GM18502 (cell line): ENCODE measurements around the gene F10.

Experiments used
- ATAC-seq: cut with Tn5 transposase; IDR thresholded peaks from one replicate; pipeline ENCODE4 v1.9.1; 2021; ENCODE audit warnings: mild to moderate bottlenecking; ENCODE audit not compliant: unreplicated experiment, poor library complexity

The F10 gene

DNA sequence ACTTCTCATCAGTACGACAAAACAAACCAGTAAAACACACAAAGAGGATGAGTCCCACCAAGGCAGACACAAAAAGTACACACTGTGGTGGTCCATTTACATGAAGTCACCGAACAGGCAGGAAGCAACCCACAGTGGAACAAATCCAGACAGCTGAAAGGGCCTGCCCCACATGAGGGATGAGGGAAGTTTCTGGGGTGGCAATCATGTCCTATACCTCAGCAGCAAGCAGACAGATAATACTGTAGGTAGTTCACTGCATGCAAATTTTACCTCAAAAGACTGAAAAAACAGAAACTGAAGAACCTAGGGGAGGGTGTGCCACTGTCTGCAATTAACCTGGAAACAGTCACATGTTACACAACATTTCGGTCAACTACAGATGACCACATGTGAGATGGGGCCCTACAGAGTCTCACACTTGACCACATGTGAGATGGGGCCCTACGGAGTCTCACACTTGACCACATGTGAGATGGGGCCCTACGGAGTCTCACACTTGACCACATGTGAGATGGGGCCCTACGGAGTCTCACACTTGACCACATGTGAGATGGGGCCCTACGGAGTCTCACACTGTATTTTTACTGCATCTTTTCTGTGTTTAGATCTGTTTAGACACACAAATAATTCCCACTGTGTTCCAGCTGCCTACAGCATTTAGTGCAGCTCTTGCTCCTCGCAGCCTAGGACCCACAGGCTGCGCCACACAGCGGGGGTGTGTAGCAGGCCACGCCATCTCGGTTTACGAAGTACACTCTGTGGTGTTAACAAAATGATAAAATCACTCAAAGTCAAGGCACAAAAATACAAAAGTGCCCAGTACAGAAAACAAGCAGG is 63.7 kb downstream of the F10 start:
- peak; percentile 77 for ATAC-seq

DNA sequence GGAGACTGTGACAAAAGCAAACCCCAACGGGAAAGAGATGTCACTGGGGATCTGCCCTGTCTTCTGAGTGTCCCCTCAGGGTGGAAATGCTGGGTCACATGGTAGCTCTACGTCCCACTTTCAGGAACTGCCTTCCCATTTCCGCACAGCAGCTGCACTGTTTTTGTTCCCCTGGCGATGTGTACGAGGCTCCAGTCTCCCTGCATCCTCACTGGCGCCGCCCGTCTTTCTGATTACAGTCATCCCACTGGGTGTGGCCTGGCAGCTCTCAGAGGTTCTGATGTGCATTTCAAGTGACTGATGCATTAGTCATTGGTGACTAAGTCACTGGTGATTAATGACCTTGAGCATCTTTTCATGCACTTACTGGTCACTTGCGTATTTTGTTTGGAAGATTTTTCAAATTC is 64.7 kb downstream of the F10 start:
- ATAC-seq: no peak

DNA sequence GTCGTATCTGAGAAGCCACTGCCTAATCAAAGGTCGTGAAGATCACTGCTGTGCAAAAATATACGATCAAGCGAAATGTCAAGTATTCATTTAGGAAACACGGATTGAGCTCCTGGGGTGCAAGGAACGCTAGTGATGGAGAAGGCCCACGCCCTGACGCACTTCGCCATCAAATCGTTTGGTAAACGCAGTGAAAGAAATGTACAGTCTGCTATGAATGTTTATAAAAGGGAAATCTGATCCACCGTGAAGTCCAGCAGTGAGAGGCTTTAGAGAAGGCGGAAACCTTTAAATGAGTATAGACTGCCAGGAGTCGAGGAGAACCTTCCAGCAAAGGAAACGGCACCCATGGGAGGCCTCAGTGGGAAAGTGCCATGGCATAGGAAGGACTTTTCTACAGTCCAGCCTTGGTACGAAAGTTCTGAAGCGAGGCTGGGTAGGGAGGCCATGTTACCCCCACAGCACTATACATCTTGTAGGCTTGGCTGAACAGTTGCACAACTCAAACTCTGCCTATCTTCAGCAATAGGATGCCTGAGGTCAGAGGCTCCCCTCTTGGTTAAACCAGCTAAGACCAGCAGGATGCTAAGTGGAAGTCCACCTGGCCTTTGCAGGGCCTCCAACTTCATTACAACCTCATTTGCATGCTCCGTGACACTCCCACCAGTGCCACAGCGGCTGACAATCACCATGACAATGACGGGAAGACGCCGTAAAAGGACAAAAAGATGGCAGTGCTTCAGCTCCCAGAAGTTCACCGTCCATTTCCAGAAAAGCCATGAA is 65.5 kb downstream of the F10 start:
- no peak for ATAC-seq

DNA sequence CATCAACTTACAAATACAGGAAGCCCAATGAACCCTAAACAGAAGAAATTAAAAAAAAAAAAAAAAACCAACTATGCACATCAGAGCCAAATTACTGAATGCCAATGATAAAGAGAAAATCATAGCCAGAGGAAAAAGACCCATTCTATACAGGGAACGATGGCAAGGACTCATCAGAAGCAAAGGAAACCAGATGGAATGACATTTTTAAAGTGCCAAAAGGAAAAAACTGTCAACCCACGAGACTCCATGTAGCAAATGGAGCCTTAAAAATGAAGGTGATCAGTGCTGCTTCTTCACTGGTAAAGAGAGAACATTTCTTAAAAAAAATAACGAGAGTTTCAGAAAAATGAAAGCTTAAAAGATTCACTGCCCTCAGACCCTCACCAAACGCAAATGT is 67.6 kb downstream of the F10 start:
- no peak for ATAC-seq

DNA sequence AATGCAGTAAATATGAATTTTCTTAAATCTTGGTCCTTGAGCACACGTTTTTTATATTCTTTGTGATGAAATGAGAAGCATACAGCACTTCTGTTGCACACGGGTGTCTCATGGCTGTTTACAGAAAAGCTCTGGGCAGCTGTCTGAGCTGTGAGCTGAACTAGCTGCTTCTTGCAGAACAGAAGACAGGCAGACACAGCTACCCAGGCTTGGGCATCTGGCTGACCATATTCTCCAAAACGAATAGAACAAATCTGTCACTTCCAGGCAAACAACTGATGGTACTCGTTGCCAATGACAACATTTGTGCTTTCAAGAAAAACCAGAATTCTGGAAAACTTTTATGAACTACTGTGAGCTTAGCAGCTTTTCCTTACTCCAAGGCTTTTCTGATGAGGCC is 69.7 kb downstream of the F10 start:
- no peak for ATAC-seq

DNA sequence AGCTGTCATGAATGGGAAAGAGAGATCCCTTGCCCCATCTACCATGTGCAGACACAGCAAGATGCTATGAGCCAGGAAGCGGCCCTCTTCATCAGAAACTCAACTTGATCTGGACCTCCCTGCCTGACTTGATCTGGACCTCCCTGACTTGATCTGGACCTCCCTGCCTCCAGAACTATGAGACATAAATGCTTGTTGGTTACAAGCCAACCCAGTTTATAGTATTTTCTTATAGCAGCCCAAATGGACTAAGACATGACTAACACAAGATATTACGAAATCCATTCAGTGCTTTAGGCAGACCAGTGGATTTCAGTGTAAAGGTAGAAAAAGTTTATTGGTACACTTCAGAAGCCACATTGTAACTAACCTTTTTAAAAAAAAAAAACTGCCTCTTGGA is 70.3 kb downstream of the F10 start:
- ATAC-seq: no peak

DNA sequence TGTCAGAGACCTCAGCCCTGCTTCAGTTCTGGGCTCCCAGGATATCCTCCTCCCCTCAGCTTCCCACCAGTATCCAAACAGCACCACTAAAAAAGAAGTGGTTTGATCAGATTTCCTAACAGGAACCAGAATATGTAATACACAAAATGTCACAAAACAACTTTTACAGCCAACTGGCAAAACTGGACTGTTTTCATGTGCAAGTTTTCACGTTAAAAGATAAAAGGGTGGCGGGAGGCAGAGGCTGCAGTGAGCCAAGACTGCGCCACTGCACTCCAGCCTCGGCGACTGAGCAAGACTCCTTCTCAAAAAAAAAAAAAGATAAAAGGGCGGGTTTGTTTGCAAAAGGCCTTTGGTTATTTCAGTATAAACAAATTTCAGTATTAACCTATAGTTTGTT is 72.8 kb downstream of the F10 start:
- no peak for ATAC-seq

DNA sequence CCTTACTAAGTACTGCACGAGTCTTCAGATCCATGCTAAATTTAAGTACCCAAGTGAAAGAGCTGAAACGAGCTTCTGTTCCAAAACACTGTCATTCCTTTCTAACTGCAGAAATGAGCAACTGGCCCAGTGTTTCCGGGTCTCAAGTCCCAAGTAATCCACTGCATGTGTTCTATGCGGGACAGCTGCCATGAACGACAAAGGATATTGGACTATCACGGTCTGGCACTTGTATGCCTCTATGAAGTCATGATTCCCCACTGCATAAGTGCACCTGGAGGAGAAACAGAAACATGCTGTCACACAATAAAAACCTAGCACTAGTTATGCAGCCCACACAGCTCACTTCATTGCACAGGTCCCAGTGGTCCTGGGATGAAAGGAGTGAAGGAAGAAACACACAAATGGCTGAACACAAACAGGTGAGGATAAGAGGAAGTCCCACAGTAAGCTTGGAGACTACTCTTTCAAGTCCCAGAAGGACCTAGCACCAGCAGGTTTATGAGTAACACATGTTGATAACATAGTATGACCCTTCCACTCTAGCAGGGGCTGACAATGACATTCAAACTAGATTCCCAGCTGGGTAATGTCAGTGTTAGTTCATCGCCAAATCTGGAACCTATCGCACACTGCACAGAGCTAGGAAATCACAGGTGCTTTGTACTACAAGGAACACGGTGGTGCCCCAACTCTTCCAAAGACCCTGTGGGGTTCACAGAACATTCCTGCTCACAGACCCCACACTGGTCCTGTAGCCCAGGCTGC is 74.6 kb downstream of the F10 start:
- ATAC-seq: no peak
